Amniotic epithelial cell (primary cell): ENCODE results near the gene CREB3L1.

Experiments used
- DNase-seq: peaks from one replicate; pipeline ENCODE4 v3.0.0-alpha.2; 2010; ENCODE audit warnings: low read depth

Gene CREB3L1

DNA sequence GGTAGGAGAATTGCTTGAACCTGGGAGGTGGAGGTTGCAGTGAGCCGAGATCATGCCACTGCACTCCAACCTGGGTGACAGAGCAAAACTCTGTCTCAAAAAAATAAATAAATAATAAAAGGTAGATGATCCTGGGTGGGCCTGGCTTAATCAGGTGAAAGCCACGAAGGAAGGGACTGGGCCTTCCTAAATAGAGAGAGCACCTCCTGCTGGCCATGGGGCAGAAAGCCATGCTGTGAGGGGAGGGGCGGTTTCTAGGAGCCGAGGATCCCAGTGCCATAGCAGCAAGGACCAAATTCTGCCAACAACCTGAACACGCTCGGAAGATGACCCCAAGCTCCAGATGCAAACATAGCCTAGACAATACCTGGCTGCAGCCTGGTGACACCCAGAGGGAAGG is 45.3 kb downstream of the CREB3L1 start:
- DNase-seq: no peak

GRCh38 chr11:46326813-46327416 is 49.5 kb downstream of the CREB3L1 start:
- DNase-seq: no peak

GRCh38 chr11:46327829-46328228 is 50.4 kb downstream of the CREB3L1 start:
- DNase-seq: no peak

- no peak for DNase-seq
Observed at GRCh38 chr11:46330154-46330553, 52.7 kb downstream of the CREB3L1 start.

DNA sequence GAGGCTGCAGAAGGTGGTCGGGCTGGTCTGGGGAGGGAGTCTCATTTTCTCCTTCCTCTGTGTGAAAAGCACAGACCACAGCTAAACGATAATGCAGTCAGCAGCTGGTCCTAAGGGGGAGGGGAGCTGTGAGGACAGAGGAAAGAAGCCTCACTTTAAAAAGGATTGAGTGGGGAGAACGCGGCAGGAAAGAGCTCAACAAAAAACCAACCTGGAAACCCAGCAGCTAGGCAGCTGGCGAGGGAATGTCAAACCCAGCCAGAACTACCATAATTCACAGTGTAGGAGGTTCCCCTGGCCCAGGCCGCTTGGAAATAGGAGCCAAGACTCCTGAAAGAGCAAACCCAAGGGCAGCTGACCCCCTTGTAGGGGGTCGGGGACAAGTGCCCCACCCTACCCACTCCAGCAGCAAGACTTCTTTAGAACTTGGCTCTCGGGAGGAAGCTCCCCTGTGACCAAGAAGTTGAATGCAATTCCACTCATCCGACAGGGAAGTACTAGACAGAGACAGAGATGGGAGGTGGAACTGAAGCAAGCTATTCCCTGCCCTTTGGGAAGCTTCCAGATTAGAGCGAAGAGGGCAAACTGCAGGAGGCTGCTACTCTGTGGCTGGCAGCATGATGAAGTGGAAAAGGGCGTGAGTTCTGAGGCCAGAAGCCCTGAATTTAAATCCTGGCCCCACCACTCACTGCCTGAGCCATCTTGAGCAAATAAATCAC is 53.3 kb downstream of the CREB3L1 start:
- peak; percentile 71 for DNase-seq

DNA sequence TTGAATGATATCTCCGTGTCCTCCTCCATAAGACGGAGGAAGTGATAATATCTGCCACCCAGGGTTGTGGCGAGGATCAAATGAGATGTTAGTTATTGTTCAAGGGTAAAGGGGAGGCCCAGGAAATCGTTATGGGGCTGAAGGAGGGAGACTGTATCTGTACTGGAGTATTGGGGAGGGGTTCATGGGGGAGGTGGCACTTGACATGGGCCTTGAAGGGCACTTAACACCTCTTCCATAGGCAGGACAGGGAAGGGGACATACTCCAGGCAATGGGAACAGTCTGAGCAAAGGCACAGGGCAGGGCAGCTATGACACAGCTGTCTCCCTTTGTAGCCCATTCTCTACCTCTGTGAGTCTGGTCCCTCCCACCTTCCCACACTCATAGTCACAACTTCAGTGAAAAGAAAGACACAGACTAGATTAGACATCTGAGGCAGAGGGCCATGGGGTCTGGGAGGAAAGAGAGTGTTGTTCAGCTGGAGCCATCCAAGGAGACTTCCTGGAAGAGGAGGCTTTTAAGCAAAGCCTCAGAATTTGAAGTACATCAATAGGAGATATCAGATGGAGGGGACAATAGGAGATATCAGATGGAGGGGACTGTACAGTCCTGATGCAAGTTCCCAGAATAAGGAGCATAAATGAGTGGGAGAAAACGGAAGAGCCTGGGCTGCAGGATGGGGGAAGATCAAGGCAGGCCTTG is 54.0 kb downstream of the CREB3L1 start:
- DNase-seq: no peak

GRCh38 chr11:46332093-46332567 is 54.7 kb downstream of the CREB3L1 start:
- DNase-seq: no peak

- no peak for DNase-seq
Observed at GRCh38 chr11:46332568-46333393, 55.3 kb downstream of the CREB3L1 start.

DNA sequence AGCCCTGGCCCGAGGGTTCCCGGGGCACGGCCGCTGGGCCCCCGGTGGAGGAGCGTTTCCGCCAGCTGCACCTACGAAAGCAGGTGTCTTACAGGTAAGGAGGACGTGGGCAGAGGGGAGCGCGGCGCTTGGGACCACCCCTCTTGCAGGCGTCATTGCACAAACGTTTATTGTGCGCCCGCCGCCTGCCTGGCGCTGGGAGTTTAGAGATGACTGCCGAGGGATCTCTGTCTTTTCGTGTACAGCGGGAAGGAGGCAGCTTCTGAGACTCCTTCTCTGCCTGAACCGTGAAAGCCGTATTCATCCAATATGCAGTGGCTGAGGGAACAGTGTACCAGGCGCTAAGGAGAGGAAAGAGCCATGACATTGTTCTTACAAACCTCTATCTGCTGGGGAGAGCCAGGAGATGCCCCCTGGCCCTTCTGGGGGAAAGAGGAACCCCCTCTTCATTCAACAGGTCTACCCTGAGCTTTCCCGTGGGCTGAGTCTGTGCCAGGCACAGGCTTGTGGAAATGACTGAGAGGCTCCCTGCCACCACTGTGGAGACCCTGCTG is 56.0 kb downstream of the CREB3L1 start:
- no peak for DNase-seq

DNA sequence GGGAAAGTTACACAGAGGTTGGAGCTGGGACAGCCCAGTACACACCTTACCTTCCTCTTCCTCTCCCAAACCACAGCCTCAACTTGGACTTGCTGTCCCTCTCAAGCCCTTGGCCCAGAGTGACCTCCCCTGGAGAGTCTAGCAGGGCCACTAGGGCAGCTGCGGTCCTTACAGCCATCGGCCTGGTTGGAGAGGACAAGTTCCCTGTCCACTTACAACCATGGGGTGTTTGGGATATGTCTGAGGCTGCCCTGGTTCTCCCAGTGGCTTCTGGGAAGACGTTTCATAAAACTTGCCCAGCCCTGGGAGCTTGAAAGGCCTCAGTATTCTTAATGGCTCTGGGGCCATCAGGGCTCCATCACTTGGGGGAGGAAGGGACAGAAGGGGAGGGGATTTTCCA is 56.7 kb downstream of the CREB3L1 start:
- no peak for DNase-seq

DNA sequence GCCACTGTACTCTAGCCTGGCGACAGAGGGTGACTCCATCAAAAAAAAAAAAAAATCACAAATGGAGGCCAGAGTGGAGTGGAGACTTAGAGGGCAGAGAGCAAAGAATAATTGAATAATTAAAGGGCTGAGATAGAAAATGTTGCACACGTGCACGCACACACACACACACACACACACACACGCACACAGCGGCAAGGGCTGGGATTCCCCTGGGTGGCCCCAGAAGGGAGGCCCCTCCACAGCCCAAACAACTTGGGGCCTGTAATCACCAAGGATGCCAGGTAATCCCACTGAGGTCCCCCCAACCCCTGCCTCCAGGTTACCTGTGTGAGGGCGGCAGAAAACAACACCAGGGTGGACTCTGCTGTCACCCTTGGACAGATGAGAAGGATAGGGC is 57.8 kb downstream of the CREB3L1 start:
- no peak for DNase-seq

DNA sequence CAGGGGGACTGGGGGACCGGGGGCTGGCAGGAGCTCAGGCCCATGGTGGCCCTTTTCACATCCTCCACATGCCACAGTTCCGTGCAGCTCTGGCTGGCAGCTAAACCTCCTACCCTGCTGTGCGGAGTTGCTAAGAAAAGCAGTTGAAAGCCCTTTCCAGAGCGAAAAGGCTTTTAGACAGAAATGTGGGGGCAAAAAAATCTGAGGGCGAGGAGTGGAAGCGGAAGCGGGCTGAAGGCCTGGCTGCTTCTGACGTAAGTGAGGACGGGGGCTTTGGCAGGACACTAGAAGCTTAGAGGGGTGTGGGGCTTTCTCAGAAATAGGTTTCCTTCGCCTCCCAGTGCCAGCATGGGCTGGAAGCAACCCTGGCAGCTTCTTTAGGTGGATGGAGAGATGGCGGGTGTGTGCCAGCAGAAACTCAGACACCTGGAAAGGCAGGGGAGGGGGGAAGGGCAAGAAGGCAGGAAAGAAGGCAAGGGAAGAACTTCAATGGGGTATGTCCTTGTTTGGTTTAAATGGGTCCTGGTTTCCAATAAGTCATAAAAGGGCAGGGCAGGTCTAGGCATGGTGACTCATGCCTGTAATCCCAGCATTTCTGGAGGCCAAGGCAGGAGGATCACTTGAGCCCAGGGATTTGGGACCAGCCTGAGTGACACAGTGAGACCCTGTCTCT is 58.6 kb downstream of the CREB3L1 start:
- no peak for DNase-seq

DNA sequence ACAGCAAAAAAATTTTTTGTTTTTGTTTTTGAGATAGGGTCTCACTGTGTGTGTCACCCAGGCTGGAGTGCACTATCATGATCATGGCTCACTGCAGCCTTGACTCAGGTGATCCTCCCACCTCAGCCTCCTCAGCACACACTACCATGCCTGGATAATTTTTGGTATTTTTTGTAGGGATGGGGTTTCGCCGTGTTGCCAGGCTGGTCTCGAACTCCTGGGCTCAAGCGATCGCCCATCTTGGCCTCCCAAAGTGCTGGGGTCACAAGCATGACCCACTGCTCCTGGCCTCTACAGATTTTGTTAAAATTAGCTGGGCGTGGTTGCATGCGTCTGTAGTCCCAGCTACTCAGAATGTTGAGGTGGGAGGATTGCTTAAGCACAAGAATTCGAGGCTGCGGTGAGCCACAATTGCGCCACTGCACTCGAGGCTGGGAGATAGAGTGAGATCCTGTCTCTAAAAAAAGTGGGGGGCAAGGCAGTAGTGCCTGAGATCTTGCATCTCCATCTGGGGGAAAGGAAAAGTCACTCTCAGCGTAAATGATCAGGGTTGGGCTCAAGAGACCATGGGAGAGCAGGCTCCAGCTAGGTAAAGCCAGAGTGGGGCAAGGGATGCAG is 59.2 kb downstream of the CREB3L1 start:
- DNase-seq: peak; percentile 97

GRCh38 chr11:46337626-46338345 is 60.3 kb downstream of the CREB3L1 start:
- no peak for DNase-seq

GRCh38 chr11:46338636-46338987 is 61.1 kb downstream of the CREB3L1 start:
- peak; percentile 93 for DNase-seq

DNA sequence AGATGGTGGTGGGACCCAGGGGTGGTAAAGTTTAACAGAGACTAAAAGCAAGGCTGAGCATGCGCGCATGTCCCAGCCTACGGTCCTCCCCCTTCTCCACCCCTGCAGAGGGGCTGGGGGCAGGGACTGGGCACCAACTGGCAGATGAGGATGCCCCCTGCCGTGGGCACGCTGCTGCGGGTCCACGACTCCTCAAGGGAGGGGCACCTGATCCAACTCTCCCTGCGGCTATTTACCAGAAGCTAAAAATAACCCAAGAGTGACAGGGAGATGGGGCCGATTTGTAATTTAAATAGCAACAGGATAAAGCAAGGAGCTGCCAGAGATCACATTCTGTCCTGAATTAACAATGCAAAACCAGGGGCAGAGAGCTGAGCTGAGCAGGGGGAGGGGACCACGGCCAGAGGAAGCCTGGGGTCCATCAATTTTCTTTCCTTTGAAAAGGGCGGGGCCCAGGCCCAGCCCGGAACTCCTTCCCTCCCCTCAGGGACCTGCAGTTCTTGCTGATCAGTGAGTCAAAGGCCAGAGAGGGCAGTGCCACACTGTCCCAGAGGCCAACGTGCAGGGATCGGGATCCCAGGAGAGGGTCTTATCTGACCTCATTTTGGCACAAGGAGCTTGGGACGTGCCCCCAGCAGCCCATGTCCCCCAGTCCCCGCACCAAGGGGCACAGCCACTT is 61.7 kb downstream of the CREB3L1 start:
- peak; percentile 42 for DNase-seq

DNA sequence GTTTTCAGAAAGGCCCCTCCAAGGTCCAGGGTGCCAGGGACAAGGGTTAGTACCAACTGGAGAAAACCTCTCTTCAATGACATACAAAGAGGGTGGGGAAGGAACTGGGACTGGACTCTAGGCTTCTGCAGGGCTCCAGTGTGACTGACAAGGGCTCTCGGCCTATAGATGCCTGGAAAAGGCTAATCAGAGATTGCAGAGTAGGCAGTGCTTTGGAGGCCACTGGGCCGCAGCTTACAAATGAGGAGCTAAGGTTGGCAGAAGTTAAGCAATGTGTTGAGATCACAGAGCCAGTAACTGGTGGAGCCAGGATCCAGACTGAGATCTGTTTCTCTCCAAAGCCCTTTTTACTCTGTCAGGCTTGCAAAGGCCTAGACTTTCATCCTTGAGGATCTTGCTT is 62.4 kb downstream of the CREB3L1 start:
- peak; percentile 98 for DNase-seq

- DNase-seq: no peak
Observed at GRCh38 chr11:46341454-46341853, 64.0 kb downstream of the CREB3L1 start.

DNA sequence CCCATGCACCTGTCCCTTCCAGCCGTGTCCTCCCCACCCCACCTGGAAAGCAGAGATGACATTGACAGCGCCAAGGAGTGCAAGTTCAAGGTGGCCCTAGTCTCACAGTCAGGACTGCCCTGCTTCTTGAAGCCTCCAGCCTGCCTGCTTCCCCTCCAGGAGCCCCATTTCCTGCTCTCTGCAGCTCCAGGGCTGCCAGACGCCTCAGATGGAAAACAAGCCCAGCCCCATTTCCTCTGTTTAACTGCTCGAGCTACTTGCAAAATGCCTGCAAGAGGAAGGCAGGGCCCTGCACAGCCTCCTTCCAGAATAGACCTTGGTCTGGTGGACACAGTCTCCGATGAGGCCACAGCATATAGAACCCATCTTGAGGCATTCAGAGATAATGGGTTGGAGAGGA is 64.8 kb downstream of the CREB3L1 start:
- no peak for DNase-seq

DNA sequence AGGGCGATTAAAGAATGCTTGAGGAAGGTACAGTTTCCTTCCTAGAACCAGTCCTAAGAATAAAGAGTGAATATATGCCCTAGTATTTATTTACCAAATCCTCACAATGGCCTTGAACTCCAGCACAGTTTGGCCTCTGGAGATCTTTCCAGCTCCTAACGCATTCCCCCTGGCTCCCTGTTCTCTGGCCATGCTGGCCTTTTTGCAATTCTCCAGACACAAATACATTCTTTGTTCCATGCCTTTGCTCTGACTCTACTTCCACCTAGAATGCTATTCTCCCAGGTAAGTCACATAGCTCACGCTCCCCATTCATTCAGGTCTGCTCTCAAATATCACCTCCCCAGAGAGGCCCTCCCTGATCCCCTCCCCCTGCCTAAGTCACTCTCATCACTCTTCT is 66.1 kb downstream of the CREB3L1 start:
- DNase-seq: no peak
